K562 (cell line): ENCODE data around the gene NPAS3. TPM values are rescaled to one million over a fixed set of nuclear protein-coding genes. Genes with fewer than 3 reads are reported as not detected.
A peak's percentile ranks its signal among the peaks of the same experiment; 100 is the strongest.

Experiments used
- ATAC-seq: fragments of 200-7000 bp; cut with Tn5 transposase; 3 replicates; pipeline ENCODE4 v1.9.1; 2020; ENCODE audit warnings: moderate library complexity
- BruUV-seq: library from RNA; stranded (reverse); fragments of 400-500 nt; replicated peaks from 2 replicates; lab custom pipeline; 2021; lab: Mats Ljungman, UMichigan
- CTCF ChIA-PET: fragments of 300-600 bp; formaldehyde crosslinking; extraction: SDS; loops from one replicate; lab custom pipeline; 2021; ENCODE audit warnings: low intra/inter-chr PET ratio; lab: Yijun Ruan, JAX
- POLR2A ChIA-PET: fragments of 300-600, 350-650 bp; sonication (Branson Sonifier 250); formaldehyde crosslinking; extraction: SDS; loops from one replicate; lab custom pipeline; 2021; ENCODE audit warnings: antibody characterized with exemption, inconsistent platforms; lab: Yijun Ruan, JAX
- DNase-seq, 4 experiments: peaks; one replicate each; pipeline versions ENCODE4 v3.0.0 to v3.0.0-alpha.2; 2011 to 2018; ENCODE audit warnings: low spot score in 3 of 4, mixed read lengths in 3 of 4; ENCODE audit errors: extremely low read depth in 1 of 4
- FAIRE-seq: peaks from 2 replicates; lab custom pipeline; 2011; peaks lifted over from hg19 to GRCh38; lab: Jason Lieb, UNC
- H2AFZ ChIP-seq: 2 replicates; pipeline ENCODE4 v1.6.0; 2011; ENCODE audit warnings: low read depth, low read length, control low read depth, inconsistent platforms
- H3K27ac ChIP-seq: fragments of 200-600 bp; 3 replicates; pipeline ENCODE4 v1.8.0; 2011; ENCODE audit warnings: low read depth, mild to moderate bottlenecking, control low read depth, inconsistent platforms, low read length, moderate library complexity, mixed read lengths; ENCODE audit errors: extremely low read depth
- H3K27me3 ChIP-seq, 2 experiments: fragments of 300-600 bp in 1 of 2; 2 replicates in 1 of 2; 3 replicates in 1 of 2; pipeline versions ENCODE4 v1.6.0 to v1.8.0; 2011; ENCODE audit warnings: inconsistent platforms in 2 of 2, low read length in 2 of 2, mild to moderate bottlenecking in 1 of 2, mixed read lengths in 1 of 2, moderate library complexity in 1 of 2; ENCODE audit not compliant: control insufficient read depth in 2 of 2, insufficient read depth in 2 of 2
- H3K36me3 ChIP-seq: fragments of 300-600 bp; 3 replicates; pipeline ENCODE4 v1.8.0; 2011; ENCODE audit warnings: mild to moderate bottlenecking, low read length, inconsistent platforms; ENCODE audit not compliant: control insufficient read depth, insufficient read depth
- H3K4me1 ChIP-seq, 2 experiments: fragments of 200-600 bp in 1 of 2; replicated peaks in 1 of 2; 2 replicates in 1 of 2; 3 replicates in 1 of 2; pipeline versions ENCODE4 v1.5.1 to v1.8.0; 2011; ENCODE audit warnings: inconsistent platforms in 2 of 2, low read length in 2 of 2, mild to moderate bottlenecking in 1 of 2, mixed read lengths in 1 of 2, moderate library complexity in 1 of 2; ENCODE audit not compliant: control insufficient read depth in 2 of 2, insufficient read depth in 2 of 2
- H3K4me2 ChIP-seq: 2 replicates; pipeline ENCODE4 v1.6.1; 2011; ENCODE audit warnings: low read length, control low read depth, inconsistent platforms, mixed read lengths; ENCODE audit not compliant: insufficient read depth
- H3K4me3 ChIP-seq: fragments of 200-600 bp; sonication (generic), shearing (Covaris generic); 2 replicates; pipeline ENCODE4 v1.5.1; 2016; ENCODE audit warnings: control low read depth, inconsistent platforms
- H3K79me2 ChIP-seq: fragments of 200-600 bp; 3 replicates; pipeline ENCODE4 v1.8.0; 2011; ENCODE audit warnings: low read length, inconsistent platforms; ENCODE audit not compliant: control insufficient read depth, insufficient read depth
- H3K9ac ChIP-seq, 2 experiments: 2 replicates each; pipeline versions ENCODE4 v1.6.0 to v1.6.1; 2011; ENCODE audit warnings: low read depth in 2 of 2, low read length in 2 of 2, control low read depth in 1 of 2, inconsistent platforms in 1 of 2, mild to moderate bottlenecking in 1 of 2, mixed read lengths in 1 of 2; ENCODE audit not compliant: insufficient read depth in 1 of 2
- H3K9me1 ChIP-seq: one replicate; pipeline ENCODE4 v1.6.0; 2011; ENCODE audit warnings: inconsistent platforms, mild to moderate bottlenecking, low read length, moderate library complexity; ENCODE audit not compliant: control insufficient read depth, insufficient read depth
- H3K9me3 ChIP-seq: replicated peaks from 2 replicates; pipeline ENCODE4 v1.5.1; 2011; ENCODE audit warnings: low read depth, low read length, inconsistent platforms; ENCODE audit not compliant: control insufficient read depth, insufficient read depth
- H4K20me1 ChIP-seq: replicated peaks from 2 replicates; pipeline ENCODE4 v1.6.1; 2011; ENCODE audit warnings: low read length, inconsistent platforms, mixed read lengths; ENCODE audit not compliant: control insufficient read depth, insufficient read depth
- ARID1B ChIP-seq: fragments of 450-650 bp; IDR thresholded peaks from 2 replicates; pipeline ENCODE4 v1.6.1; 2016; ENCODE audit warnings: antibody characterized with exemption, mild to moderate bottlenecking, inconsistent platforms
- CHD1 ChIP-seq: fragments of 200-600 bp; sonication (generic); IDR thresholded peaks from one replicate; pipeline ENCODE4 v1.6.1; 2012; ENCODE audit warnings: mild to moderate bottlenecking, moderate library complexity, low read length, inconsistent platforms
- EGR1 ChIP-seq: fragments of 450-650 bp; conservative IDR thresholded peaks from 2 replicates; pipeline ENCODE4 v1.6.1; 2017; ENCODE audit warnings: mild to moderate bottlenecking
- HBP1 ChIP-seq: fragments of 450-650 bp; formaldehyde crosslinking; IDR thresholded peaks from 2 replicates; pipeline ENCODE4 v1.4.0; 2022; ENCODE audit warnings: missing genetic modification characterization
- HDAC1 ChIP-seq, 2 experiments: fragments of 450-650 bp; IDR thresholded peaks; 2 replicates each; pipeline ENCODE4 v1.6.1; 2016 to 2017; ENCODE audit warnings: inconsistent platforms in 1 of 2, mild to moderate bottlenecking in 1 of 2, moderate library complexity in 1 of 2
- MAZ ChIP-seq, 2 experiments: fragments of 450-650 bp in 1 of 2; sonication (generic) in 1 of 2; formaldehyde crosslinking; IDR thresholded peaks in 1 of 2; conservative IDR thresholded peaks in 1 of 2; 2 replicates each; pipeline versions ENCODE4 v1.4.0 to v1.5.0; 2020; ENCODE audit warnings: mild to moderate bottlenecking in 1 of 2, missing genetic modification reagents in 1 of 2
- PHTF2 ChIP-seq: fragments of 250-450 bp; sonication (Bioruptor Pico); IDR thresholded peaks from 2 replicates; pipeline ENCODE4 v1.5.0; 2021; ENCODE audit warnings: mild to moderate bottlenecking
- POLR2A ChIP-seq: fragments of 450-650 bp; conservative IDR thresholded peaks from 2 replicates; pipeline ENCODE4 v1.6.1; 2016
- ZNF311 ChIP-seq: fragments of 250-450 bp; sonication (Bioruptor Pico); IDR thresholded peaks from 2 replicates; pipeline ENCODE4 v1.4.0; 2020; ENCODE audit warnings: mild to moderate bottlenecking, moderate library complexity
- ZNF316 ChIP-seq: fragments of 450-650 bp; IDR thresholded peaks from 2 replicates; pipeline ENCODE4 v1.6.1; 2016
- WGBS: fragments of 100-300 bp; shearing (Covaris generic); methylation state at CpG from one replicate; pipeline ENCODE4 v1.1.6; 2016; ENCODE audit warnings: low coverage, mixed read lengths; ENCODE audit not compliant: insufficient coverage; ENCODE audit errors: missing lambda C conversion rate; 5-methylcytosine and 5-hydroxymethylcytosine counted together
- in situ Hi-C: fragments of 300-500 bp; cut with MboI; formaldehyde crosslinking; loops from 4 replicates; pipeline ENCODE4 v1.15.0; 2018; ENCODE audit warnings: inconsistent platforms, mixed read lengths
- intact Hi-C: fragments of 100-400 bp; cut with micrococcal nuclease; formaldehyde crosslinking; loops from 2 replicates; pipeline ENCODE4 v1.14.2; 2022
- polyA plus RNA-seq, 8 experiments: library from polyadenylated mRNA; depleted of rRNA in 4 of 8; stranded (reverse) in 5 of 8; unstranded in 3 of 8; fragments of >200 nt; fragmentation: Nextera tagmentation in 2 of 8; fragmentation: Illumina TruSeq in 1 of 8; extraction: Ambion mirVana in 2 of 8; extraction: Trizol in 1 of 8; gene quantifications; 2 replicates each; pipeline versions ENCODE4 v1.2.1 to v1.2.3, GENCODE V29; 2011 to 2014; ENCODE audit warnings: inconsistent platforms in 1 of 8, missing spikeins in 1 of 8
- total RNA-seq, 7 experiments: library from RNA; depleted of rRNA in 6 of 7; stranded (reverse); fragments of >200 nt in 6 of 7; fragmentation: Illumina TruSeq in 2 of 7; extraction: Trizol in 2 of 7; gene quantifications; 2 replicates each; pipeline versions ENCODE4 v1.2.1 to v1.2.3, GENCODE V29; 2011 to 2021; ENCODE audit warnings: low replicate concordance in 1 of 7
- TF ChIP-seq, protein P1 (sequence below): fragments of 250-450 bp; sonication (Bioruptor Pico); IDR thresholded peaks from 2 replicates; pipeline ENCODE4 v1.8.0; 2022; ENCODE audit warnings: inconsistent platforms, mild to moderate bottlenecking, moderate library complexity, borderline replicate concordance

Gene NPAS3
- total and polyA plus RNA-seq, 9 of the 15 experiments (the other 6 are each of a cell fraction or from before 2014, with no cell fraction given): 0.04 TPM; not detected in 8

- TF ChIP-seq EGR1: peak; percentile 83
- TF ChIP-seq PHTF2: no peak
- TF ChIP-seq HDAC1 (IDR thresholded peaks at IDR 0.05): 0 out of 4 replicates have a peak, but pooled peaks of 1 of the 2 experiments have one; percentile 41
- TF ChIP-seq ZNF316: peak; percentile 89
These were observed 875.3 kb downstream of the NPAS3 start (continued) for GRCh38 chr14:33814010-33814409.

- H3K79me2 ChIP-seq: no peaks in the 10 kb centered on the region
- ChIA-PET POLR2A (interaction anchor here (1.1 kb wide), 1 partner anchor 15 kb away, joined by 3 read pairs; no protein-coding TSS in a partner anchor), CTCF (no interaction called here)
- peaks cover 5 to 20% of the 10 kb centered on the region in 2 experiments; a peak in 4 of 5 replicates for H3K4me1 ChIP-seq
- no peak overlapping the region for H3K4me2 ChIP-seq
- no peaks in the 10 kb centered on the region for H4K20me1 ChIP-seq
- TF ChIP-seq MAZ (CRISPR knock-in tag; conservative IDR thresholded peaks at IDR 0.05 in 1 of 2, IDR thresholded peaks at IDR 0.05 in 1 of 2) (no peak), ARID1B (no peak), HBP1 (CRISPR knock-in tag) (no peak), ZNF311 (no peak), POLR2A (no peak), CHD1 (no peak)
- TF ChIP-seq, protein P1, sequence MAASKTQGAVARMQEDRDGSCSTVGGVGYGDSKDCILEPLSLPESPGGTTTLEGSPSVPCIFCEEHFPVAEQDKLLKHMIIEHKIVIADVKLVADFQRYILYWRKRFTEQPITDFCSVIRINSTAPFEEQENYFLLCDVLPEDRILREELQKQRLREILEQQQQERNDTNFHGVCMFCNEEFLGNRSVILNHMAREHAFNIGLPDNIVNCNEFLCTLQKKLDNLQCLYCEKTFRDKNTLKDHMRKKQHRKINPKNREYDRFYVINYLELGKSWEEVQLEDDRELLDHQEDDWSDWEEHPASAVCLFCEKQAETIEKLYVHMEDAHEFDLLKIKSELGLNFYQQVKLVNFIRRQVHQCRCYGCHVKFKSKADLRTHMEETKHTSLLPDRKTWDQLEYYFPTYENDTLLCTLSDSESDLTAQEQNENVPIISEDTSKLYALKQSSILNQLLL (CRISPR knock-in tag): no peak
- 64% methylated on average over 14 of the region's 16 CpGs for WGBS
- H3K9me1 ChIP-seq: no peaks in the 10 kb centered on the region
- no peaks in the 10 kb centered on the region for H3K27me3 ChIP-seq
- H2AFZ ChIP-seq: no peak overlapping the region
- no peak overlapping the region for H3K4me3 ChIP-seq
- H3K27ac ChIP-seq: no peak overlapping the region
- no peak for FAIRE-seq
- H3K9ac ChIP-seq: no peak overlapping the region; a peak in 1 of 4 replicates
- BruUV-seq: no TSS peak
- DNase-seq: no peak
- in situ Hi-C loops: loop anchor here (10.0 kb wide), 1 partner anchor 261 kb away; no protein-coding TSS in a partner anchor
- no peaks in the 10 kb centered on the region for H3K36me3 ChIP-seq
- no peaks in the 10 kb centered on the region for H3K9me3 ChIP-seq
- intact Hi-C loops: no loop called here
- no peak for ATAC-seq
These were observed 895.2 kb downstream of the NPAS3 start for GRCh38 chr14:33833706-33834465.
